Measurements from ENCODE around the gene QRICH2.

DNA sequence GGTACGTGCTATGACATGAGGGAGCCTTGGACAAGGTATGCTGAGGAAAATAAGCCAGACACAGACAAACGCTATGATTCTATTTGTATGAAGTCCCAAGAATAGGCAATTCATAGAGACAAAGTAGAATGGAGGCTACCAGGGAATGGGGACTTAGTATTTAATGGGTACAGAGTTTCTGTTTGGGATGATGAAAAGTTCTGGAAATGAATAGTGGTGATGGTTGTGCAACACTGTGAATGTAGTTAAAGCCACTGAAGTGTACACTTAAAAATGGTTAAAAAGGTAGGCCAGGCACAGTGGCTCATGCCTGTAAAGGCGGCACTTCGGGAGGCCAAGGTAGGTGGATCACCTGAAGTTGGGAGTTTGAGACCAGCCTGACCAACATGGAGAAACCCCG is 42.4 kb upstream of the QRICH2 start:
- TF ChIP-seq, protein P1, sequence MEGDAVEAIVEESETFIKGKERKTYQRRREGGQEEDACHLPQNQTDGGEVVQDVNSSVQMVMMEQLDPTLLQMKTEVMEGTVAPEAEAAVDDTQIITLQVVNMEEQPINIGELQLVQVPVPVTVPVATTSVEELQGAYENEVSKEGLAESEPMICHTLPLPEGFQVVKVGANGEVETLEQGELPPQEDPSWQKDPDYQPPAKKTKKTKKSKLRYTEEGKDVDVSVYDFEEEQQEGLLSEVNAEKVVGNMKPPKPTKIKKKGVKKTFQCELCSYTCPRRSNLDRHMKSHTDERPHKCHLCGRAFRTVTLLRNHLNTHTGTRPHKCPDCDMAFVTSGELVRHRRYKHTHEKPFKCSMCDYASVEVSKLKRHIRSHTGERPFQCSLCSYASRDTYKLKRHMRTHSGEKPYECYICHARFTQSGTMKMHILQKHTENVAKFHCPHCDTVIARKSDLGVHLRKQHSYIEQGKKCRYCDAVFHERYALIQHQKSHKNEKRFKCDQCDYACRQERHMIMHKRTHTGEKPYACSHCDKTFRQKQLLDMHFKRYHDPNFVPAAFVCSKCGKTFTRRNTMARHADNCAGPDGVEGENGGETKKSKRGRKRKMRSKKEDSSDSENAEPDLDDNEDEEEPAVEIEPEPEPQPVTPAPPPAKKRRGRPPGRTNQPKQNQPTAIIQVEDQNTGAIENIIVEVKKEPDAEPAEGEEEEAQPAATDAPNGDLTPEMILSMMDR (IDR thresholded peaks at IDR 0.05): no peak
- no peak for TF ChIP-seq EZH2 (IDR thresholded peaks at IDR 0.05)
- no peak for TF ChIP-seq EZH2phosphoT487 (IDR thresholded peaks at IDR 0.05)
